Natural killer cell treated with Interleukin-12 subunit alpha and Interleukin-12 subunit beta and Interleukin-15 and Interleukin-18, amount 100 ng/mL, for 72 hours (primary cell): ENCODE results near the gene RNU6-1. TPM values are rescaled to one million over a fixed set of nuclear protein-coding genes. Genes with fewer than 3 reads are reported as not detected.

Experiments used
- ATAC-seq, 2 donors: fragments of 150-1000 bp; cut with Tn5 transposase in 1 of 2; sonication (Bioruptor Pico), chemical (Tn5 transposase) in 1 of 2; 2 replicates each; pipeline ENCODE4 v1.10.0; 2021
- DNase-seq: peaks from one replicate; pipeline ENCODE4 v3.0.0; 2022; ENCODE audit warnings: low spot score
- H3K27ac Mint-ChIP-seq, 2 donors: 1 replicate in 1 of 2; 2 replicates in 1 of 2; pipeline ENCODE4 v1.8.0; 2022; ENCODE audit warnings: mixed read lengths in 2 of 2, mild to moderate bottlenecking in 1 of 2, moderate library complexity in 1 of 2
- H3K27me3 Mint-ChIP-seq, 2 donors: 1 replicate in 1 of 2; 2 replicates in 1 of 2; pipeline ENCODE4 v1.8.0; 2022; ENCODE audit warnings: mixed read lengths in 2 of 2
- H3K36me3 Mint-ChIP-seq: one replicate; pipeline ENCODE4 v1.8.0; 2022; ENCODE audit warnings: mixed read lengths
- H3K4me1 Mint-ChIP-seq, 2 donors: 1 replicate in 1 of 2; 2 replicates in 1 of 2; pipeline ENCODE4 v1.8.0; 2022; ENCODE audit warnings: low read depth in 2 of 2, mixed read lengths in 2 of 2, mild to moderate bottlenecking in 1 of 2
- H3K4me3 Mint-ChIP-seq: one replicate; pipeline ENCODE4 v1.8.0; 2022; ENCODE audit warnings: mixed read lengths
- H3K9me3 Mint-ChIP-seq: 2 replicates; pipeline ENCODE4 v1.8.0; 2022; ENCODE audit warnings: mixed read lengths
- total RNA-seq, 2 donors: library from RNA; stranded (reverse); gene quantifications; one replicate each; pipeline ENCODE4 v1.2.3, GENCODE V29; 2022

The RNU6-1 gene
- total RNA-seq, 2 donors from 2014 or later: not detected

DNA sequence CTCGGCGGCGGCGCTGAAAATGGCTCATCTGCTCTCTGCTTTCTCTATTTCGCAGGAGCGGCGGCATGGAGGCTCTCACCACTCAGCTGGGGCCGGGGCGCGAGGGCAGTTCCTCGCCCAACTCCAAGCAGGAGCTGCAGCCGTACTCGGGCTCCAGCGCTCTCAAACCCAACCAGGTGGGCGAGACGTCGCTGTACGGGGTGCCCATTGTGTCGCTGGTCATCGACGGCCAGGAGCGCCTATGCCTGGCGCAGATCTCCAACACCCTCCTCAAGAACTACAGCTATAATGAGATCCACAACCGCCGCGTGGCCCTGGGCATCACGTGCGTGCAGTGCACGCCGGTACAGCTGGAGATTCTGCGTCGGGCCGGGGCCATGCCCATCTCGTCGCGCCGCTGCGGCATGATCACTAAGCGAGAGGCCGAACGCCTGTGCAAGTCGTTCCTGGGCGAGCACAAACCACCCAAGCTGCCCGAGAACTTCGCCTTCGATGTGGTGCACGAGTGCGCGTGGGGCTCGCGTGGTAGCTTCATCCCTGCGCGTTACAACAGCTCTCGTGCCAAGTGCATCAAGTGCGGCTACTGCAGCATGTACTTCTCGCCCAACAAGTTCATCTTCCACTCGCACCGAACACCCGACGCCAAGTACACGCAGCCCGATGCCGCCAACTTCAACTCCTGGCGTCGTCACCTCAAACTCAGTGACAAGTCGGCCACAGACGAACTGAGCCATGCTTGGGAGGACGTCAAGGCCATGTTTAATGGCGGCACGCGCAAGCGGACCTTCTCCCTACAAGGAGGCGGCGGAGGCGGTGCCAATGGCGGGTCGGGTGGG, 13.7 kb downstream of the RNU6-1 start:
- no peak for ATAC-seq
- H3K27me3 Mint-ChIP-seq: peaks cover 45 to 67% of the 10 kb centered on the region in 2 donors
- H3K9me3 Mint-ChIP-seq: no peaks in the 10 kb centered on the region
- peaks cover 25% of the 10 kb centered on the region in 2 donors for H3K4me1 Mint-ChIP-seq
- no peak overlapping the region for H3K4me3 Mint-ChIP-seq
- DNase-seq: no peak
- H3K27ac Mint-ChIP-seq: no peak overlapping the region
- H3K36me3 Mint-ChIP-seq: no peaks in the 10 kb centered on the region

DNA sequence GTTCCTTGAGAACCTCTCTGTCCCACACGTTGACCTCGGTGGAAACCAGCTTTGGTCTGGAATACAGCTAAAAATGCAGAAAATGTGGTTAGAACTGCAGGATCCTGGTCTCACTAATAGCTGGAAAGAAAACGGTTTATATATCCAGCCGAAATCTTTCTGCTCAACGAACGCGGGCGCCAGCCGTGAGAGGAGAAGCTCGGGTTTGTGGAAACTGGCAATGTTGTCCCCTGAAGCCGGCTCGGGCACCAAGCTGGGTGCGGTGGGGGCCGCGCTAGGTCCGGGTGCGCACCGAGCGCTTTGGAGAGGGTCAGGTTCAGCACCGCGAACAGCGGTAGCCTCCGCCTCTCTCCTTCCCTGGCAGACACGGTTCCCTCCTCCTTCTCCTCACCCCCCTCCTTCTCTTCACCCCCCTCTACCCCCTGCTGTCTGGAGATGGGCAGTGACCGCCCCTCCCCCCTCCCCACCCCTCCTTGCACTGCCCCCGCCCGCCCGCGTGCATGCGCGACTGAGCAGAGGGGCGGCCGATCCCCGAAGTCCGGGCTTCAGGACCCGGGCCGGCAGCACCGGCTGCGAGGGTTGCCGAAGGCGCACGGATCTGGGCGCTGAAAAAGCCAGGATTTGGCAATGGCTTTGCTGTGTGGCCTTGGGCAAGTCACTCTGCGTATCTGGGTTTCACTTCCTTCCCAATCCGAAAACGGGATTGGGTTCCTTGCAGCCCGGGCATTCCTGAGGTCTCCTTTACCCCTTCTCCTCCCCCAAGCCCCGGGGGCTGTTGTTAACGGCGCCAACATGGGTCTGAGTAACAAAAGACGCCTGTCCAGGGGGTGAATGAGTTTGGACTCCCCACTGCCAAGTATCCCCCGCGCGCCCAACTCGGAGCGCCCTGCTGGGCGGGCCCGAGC, 14.6 kb downstream of the RNU6-1 start, which contains the start of gene SKOR1:
Gene SKOR1 (plus strand): TSS at position 534 of the 905 bp plus-strand sequence. CDS start 94 bp downstream, at position 628.
- H3K9me3 Mint-ChIP-seq: no peaks in the 10 kb centered on the region
- no peaks in the 10 kb centered on the region for H3K36me3 Mint-ChIP-seq
- H3K4me1 Mint-ChIP-seq: peaks cover 25 to 28% of the 10 kb centered on the region in 2 donors
- DNase-seq: no peak
- no peak for ATAC-seq
- H3K4me3 Mint-ChIP-seq: no peak within 1 kb of the TSS
- no peak within 1 kb of the TSS for H3K27ac Mint-ChIP-seq
- H3K27me3 Mint-ChIP-seq: peaks cover 44 to 59% of the 10 kb centered on the region in 2 donors

DNA sequence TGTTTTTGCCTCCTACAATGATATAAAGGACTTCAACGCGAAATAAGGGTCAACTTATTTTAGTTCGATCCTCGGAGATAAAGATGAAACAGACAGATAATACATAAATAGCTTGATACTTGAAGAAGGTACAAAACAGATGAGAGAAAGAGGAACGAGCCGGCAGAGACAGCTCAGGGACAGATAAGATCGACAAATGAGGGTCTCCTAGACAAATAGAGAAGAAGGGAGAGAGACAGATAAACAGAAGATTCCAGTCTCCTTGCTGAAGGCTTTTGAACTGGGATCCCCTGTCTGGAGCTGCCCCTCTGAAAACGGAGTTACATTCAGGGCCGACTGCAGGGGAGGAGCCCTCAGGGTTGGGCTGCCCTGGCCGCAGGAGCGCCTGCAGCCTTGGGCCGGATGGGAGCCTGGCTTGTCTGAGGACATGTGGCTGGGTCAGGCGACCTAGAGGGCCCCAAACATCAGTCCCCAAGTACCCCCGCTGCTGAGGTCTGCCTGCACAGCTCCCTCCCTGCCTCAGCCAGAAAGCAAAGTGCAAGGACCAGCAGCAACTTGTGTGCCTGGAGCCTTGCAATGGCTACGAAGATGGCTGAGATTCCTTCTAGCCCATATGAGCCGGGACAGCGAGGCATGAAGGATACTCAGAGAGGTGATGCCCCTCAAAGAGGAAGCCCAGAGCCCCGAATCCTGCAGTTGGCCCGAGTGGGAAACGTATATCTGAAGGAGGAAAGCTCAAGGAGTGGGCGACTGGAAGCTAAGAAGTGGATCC, 15.5 kb downstream of the RNU6-1 start:
- peak overlapping the region in 1 of 2 donors; percentile 34 for H3K27ac Mint-ChIP-seq
- H3K4me1 Mint-ChIP-seq: peaks cover 25 to 28% of the 10 kb centered on the region in 2 donors
- H3K27me3 Mint-ChIP-seq: peaks cover 42 to 55% of the 10 kb centered on the region in 2 donors

DNA sequence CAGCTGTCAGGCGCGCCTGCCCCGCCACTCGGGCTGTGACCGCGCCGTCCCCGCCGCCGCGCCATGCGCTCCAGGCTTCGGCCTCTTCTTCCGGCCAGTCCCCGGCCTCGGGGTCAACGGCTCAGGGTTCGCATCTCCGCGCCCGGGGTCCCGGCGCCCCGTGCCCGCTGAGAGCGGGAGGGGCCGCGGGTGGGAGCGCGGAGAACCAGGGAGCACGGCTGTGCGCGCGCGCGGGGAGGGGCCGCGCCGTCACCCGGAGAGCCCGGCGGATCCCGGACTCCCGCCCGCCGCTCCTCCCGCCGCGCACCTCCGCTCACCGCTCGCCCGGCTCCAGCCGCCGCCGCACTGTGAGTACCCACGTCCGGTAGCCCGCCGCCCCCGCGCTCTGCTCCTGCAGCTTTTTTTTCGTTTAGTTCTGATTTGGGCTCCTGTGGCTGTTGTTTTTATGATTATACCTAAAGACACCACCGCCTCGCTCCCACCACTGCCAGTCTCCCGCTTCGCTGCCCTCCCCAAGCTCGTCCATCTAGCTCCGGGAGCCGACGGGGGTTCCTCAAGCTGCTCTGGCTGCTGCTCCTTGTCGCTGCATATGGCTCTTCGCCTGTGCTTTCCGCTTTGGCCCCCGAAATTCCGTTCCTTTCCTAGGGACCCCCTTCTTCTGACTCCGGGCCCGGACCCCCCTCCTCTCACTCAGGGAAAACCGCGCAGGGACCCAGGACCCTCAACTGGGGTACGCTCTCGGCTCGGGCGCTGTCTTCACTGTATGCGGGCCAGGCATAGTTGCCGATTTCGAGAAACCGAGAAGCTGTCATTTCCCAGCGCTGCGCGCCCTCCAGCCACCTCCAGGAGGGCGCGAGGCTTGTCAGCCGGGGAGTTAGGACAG, 16.3 kb downstream of the RNU6-1 start:
- Mint-ChIP-seq H3K36me3 (no peaks in the 10 kb centered on the region), H3K27me3 (peaks cover 39 to 51% of the 10 kb centered on the region in 2 donors), H3K27ac (peak overlapping the region in 1 of 2 donors; percentile 34), H3K4me1 (peaks cover 25% of the 10 kb centered on the region in 2 donors), H3K4me3 (peak overlapping the region; percentile 71), H3K9me3 (no peaks in the 10 kb centered on the region)
- no peak for ATAC-seq
- no peak for DNase-seq

More for the DNA sequence above, 15.5 kb downstream of the RNU6-1 start:
- no peak for ATAC-seq
- no peaks in the 10 kb centered on the region for H3K36me3 Mint-ChIP-seq
- H3K9me3 Mint-ChIP-seq: no peaks in the 10 kb centered on the region
- DNase-seq: no peak
- H3K4me3 Mint-ChIP-seq: peak overlapping the region; percentile 71

DNA sequence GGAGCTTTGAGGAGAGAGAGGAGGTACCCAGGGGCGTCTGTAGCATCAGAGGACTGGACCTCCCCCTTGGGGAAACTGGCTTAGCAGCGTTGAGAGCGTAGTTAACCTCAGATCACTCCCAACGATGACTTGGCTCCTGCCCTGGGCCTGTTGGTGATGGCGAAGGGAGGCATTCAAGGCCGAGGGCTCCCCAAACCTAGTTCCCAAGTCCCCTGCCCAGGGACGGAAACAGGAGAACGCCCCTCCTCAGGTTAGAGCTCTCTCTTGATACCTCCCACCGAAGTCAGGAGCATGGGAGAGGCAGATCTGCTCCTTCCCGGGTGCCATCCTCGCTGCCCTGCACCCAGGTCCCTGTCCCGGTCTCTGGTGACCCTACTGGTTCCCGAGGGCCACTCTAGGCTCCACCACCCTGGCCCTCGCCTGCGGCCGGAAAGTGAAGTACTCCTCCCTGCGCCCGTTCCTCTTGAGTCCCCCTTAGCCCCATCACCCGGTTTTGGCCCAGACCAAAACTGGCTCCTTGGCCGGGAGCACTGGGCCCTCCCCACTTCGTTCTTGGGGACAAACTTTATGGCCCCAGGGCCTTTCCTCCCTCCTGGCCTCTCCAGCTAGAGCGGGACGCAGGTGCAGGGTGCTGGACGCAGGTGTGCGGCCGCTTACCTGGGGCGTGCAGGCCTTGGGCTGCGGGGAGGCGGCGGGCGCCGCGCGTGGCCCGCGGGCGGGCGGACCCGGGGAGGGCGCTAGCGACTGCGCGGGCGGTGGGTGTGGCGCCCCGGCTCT, 17.1 kb downstream of the RNU6-1 start:
- H3K27ac Mint-ChIP-seq: no peak overlapping the region

DNA sequence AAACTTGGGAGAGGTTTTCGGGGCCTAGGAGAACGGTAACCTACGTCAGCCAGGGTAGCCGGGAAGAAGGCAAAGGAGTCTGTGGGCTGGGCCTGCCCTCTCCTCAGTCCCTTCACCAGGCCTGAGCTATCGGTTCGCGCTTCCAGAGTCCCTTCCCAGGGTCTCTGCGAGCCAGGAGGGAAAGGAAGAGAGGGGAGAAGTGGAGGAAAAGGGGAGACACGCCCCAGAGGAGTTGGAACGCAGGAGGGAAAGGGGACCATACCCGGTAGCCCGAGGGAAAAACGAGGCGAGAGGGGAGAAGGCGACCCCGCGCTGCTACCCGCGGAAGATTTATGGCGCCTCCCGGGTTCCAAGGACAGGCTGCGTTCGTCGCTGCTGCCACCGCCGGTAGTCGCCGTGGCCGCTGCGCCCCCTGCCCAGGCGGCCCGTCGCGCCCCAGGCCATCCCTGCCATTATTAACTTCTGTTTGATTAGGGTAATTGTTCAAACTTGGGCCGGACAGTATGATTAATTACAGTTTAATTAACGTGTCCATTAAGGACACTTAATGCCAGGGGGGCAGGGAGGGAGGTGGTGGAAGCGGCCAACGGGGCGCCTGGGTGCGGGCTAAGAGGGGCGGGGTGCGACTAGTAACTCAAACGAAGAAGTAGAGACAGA, 17.9 kb downstream of the RNU6-1 start:
- H3K36me3 Mint-ChIP-seq: no peaks in the 10 kb centered on the region
- H3K4me1 Mint-ChIP-seq: peaks cover 20 to 25% of the 10 kb centered on the region in 2 donors
- H3K27ac Mint-ChIP-seq: no peak overlapping the region

More for the DNA sequence above, 17.1 kb downstream of the RNU6-1 start:
- DNase-seq (no peak), ATAC-seq (peak in 1 of 2 donors; percentile 20)
- Mint-ChIP-seq H3K36me3 (no peaks in the 10 kb centered on the region), H3K4me3 (peak overlapping the region; percentile 41), H3K27me3 (peaks cover 43 to 51% of the 10 kb centered on the region in 2 donors), H3K4me1 (peaks cover 20 to 25% of the 10 kb centered on the region in 2 donors), H3K9me3 (no peaks in the 10 kb centered on the region)

DNA sequence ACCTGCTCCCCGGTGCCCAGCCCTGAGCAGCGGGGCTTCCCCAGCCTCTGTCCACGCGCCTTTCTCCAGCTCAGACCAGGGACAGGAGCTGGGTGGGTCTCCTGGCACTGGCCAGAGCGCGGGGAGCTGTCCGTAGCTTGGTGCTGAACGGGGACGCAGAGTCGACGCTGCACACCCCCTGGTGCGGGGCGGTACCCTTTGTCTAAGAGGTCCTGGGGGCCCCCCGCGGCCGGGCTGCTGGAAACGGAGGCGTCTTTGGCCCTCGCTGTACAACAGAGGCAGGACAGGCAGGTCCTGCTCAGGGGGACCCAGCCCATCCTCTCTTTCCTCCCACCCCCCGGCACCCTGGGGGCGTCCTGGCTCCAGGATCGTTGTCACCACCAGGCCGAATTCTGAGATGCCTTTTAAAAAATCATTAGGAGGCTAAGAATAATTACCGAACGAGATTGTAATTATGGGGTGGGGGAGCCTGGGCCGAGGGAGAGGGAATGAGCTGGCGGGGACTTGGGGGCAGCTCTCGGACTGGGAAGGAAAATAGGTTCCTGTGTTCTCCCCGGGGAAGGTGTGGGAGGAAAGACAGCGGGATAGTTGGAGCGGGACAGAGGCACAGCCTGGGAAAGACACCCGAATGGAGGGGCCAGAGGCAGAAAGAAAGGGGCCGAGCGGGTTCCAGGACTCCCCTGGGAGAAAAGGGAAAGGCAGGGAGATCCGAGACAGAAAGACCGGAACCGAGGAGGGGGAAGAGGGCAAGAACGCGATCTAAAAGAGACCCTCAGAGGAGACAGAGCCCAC, 18.7 kb downstream of the RNU6-1 start:
- peak; percentile 46 to 52 for ATAC-seq
- H3K4me1 Mint-ChIP-seq: peaks cover 20 to 22% of the 10 kb centered on the region in 2 donors
- no peak overlapping the region for H3K4me3 Mint-ChIP-seq
- no peaks in the 10 kb centered on the region for H3K9me3 Mint-ChIP-seq
- DNase-seq: no peak
- H3K36me3 Mint-ChIP-seq: no peaks in the 10 kb centered on the region
- peaks cover 43 to 56% of the 10 kb centered on the region in 2 donors for H3K27me3 Mint-ChIP-seq
- no peak overlapping the region for H3K27ac Mint-ChIP-seq

More for the DNA sequence above, 17.9 kb downstream of the RNU6-1 start:
- Mint-ChIP-seq H3K9me3 (no peaks in the 10 kb centered on the region), H3K27me3 (peaks cover 43 to 54% of the 10 kb centered on the region in 2 donors), H3K4me3 (peak overlapping the region; percentile 41)
- DNase-seq (no peak), ATAC-seq (no peak)

DNA sequence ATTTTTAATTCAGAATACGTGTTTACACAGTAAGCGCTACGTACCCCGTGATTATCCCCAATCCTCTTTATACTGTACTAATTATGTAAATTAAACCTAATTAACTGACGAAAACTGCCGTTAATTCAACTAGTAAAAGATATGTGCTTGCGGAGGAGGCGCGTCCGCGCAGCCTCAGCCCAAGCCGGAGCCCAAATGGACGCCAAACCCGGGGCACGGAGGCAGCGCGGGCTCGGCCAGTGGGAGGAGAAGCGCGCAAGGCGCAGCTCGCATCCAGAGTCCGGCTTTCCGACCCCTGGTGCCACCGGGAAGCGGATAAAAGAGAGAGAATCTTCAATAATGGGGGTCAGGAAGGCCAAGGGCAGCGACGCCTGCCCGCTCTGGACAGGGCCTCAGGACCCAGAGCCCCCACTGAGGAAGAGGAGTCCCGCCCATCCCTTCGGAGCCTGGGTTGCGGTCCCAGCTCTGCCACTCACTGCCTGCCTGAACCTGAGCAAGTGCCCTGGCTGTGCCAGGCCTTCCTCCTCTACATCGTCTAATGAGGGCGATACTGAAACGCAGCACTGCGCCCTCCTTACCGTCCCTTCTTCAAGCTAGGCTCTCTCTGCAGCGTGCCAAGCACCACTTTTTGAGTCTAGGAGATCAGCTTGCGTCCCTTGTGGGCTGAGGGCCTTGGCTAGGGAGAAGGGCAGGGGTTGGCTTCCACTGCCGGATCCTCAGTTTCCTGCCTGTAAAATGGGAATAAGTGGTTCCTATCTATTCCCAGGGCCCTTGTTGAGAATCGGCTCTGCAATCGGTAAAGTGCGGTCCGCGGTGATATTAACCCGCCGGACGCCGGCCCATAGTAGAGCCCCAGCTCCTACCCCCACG, 19.5 kb downstream of the RNU6-1 start:
- H3K9me3 Mint-ChIP-seq: no peaks in the 10 kb centered on the region
- H3K27ac Mint-ChIP-seq: no peak overlapping the region
- ATAC-seq (no peak), DNase-seq (no peak)
- H3K4me1 Mint-ChIP-seq: peaks cover 18 to 20% of the 10 kb centered on the region in 2 donors
- no peak overlapping the region for H3K4me3 Mint-ChIP-seq
- no peaks in the 10 kb centered on the region for H3K36me3 Mint-ChIP-seq
- H3K27me3 Mint-ChIP-seq: peaks cover 38 to 50% of the 10 kb centered on the region in 2 donors

DNA sequence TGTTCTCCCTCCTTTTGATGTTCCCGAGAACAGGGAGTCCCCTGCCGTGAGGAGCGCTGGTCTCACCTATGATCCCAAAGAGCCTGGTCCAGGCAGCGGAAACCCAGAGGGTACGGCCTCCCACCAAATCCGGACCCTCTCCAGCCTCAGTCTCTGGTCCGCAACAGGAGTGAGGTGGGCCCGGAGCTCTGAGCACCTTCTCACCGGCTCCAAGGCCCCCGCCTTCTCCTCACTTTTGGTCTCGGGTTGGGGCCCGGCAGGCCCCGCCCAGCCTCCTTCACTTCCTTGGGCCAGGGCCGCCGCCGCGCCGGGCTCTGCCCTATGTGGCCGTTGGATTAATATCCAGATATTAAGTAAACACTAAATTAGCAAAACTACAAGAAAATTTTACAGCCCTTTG, 20.2 kb downstream of the RNU6-1 start:
- Mint-ChIP-seq H3K36me3 (no peaks in the 10 kb centered on the region), H3K4me1 (peaks cover 18 to 20% of the 10 kb centered on the region in 2 donors), H3K4me3 (no peak overlapping the region), H3K9me3 (no peaks in the 10 kb centered on the region), H3K27ac (no peak overlapping the region), H3K27me3 (peaks cover 38 to 48% of the 10 kb centered on the region in 2 donors)
- ATAC-seq: no peak
- no peak for DNase-seq

DNA sequence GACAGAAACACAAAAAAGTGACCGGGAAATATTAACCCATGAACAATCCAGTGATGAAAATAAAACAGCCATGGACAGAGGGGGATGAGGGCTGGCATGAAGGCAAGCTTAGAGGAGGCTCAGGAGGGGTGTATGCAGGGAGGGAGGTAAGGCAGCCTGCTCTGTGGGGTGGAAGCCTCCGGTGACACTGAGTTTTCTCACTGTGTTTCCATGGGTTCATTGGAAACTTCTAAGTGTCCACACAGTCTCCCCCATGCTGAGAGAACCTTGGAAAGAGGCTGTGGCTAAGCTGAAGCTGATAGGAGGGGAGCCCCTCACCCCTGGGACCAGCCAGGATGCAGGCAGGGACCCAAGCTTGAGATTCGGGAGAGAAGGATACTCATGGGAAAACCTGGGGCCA, 21.4 kb downstream of the RNU6-1 start:
- Mint-ChIP-seq H3K4me1 (peaks cover 10 to 11% of the 10 kb centered on the region in 2 donors), H3K4me3 (no peak overlapping the region), H3K27me3 (peaks cover 29 to 36% of the 10 kb centered on the region in 2 donors), H3K27ac (no peak overlapping the region), H3K36me3 (no peaks in the 10 kb centered on the region), H3K9me3 (no peaks in the 10 kb centered on the region)
- ATAC-seq: no peak
- no peak for DNase-seq
